HUDEP-2 (cell line): ENCODE results near the gene CACNA2D3.

Source experiments
- DNase-seq, 76 experiments: peaks; one replicate each; lab custom pipeline; 2025; ENCODE audit not compliant: unreplicated experiment in 76 of 76; lab: John Stamatoyannopoulos, UW

CACNA2D3 gene

GRCh38 chr3:54647721-54648120, 525.4 kb downstream of the CACNA2D3 start:
- no peak for DNase-seq

GRCh38 chr3:54649551-54649950, 527.2 kb downstream of the CACNA2D3 start:
- no peak for DNase-seq

- no peak for DNase-seq
Measured at GRCh38 chr3:54653456-54654195, 531.3 kb downstream of the CACNA2D3 start.

- DNase-seq, result no peak
Measured at GRCh38 chr3:54654776-54655175, 532.4 kb downstream of the CACNA2D3 start.

GRCh38 chr3:54659347-54659746, 537.0 kb downstream of the CACNA2D3 start:
- DNase-seq, result no peak

GRCh38 chr3:54660714-54661132, 538.4 kb downstream of the CACNA2D3 start:
- DNase-seq, result no peak

GRCh38 chr3:54661151-54661550, 538.8 kb downstream of the CACNA2D3 start:
- no peak for DNase-seq

- DNase-seq, result no peak
Measured at GRCh38 chr3:54663501-54664011, 541.2 kb downstream of the CACNA2D3 start.

GRCh38 chr3:54665016-54665600, 542.8 kb downstream of the CACNA2D3 start:
- DNase-seq, result no peak

- DNase-seq, result no peak
Measured at GRCh38 chr3:54668236-54668635, 545.9 kb downstream of the CACNA2D3 start.

GRCh38 chr3:54670201-54671000, 548.0 kb downstream of the CACNA2D3 start:
- DNase-seq, result no peak

GRCh38 chr3:54671511-54671910, 549.2 kb downstream of the CACNA2D3 start:
- DNase-seq, result no peak

- DNase-seq, result no peak
Measured at GRCh38 chr3:54676087-54676486, 553.7 kb downstream of the CACNA2D3 start.

- DNase-seq, result no peak
Measured at GRCh38 chr3:54681706-54682105, 559.4 kb downstream of the CACNA2D3 start.

- DNase-seq, result no peak
Measured at GRCh38 chr3:54685213-54685612, 562.9 kb downstream of the CACNA2D3 start.

GRCh38 chr3:54691289-54691771, 569.0 kb downstream of the CACNA2D3 start:
- no peak for DNase-seq

- DNase-seq, result no peak
Measured at GRCh38 chr3:54696313-54696712, 574.0 kb downstream of the CACNA2D3 start.

GRCh38 chr3:54698054-54698453, 575.7 kb downstream of the CACNA2D3 start:
- DNase-seq, result no peak

- no peak for DNase-seq
Measured at GRCh38 chr3:54703923-54704322, 581.6 kb downstream of the CACNA2D3 start.

GRCh38 chr3:54705730-54706129, 583.4 kb downstream of the CACNA2D3 start:
- DNase-seq, result no peak

- no peak for DNase-seq
Measured at GRCh38 chr3:54706738-54707137, 584.4 kb downstream of the CACNA2D3 start.
